Upper lobe of right lung (tissue), 1 donor: ENCODE measurements around the gene KRTAP17-1. TPM values are rescaled to one million over a fixed set of nuclear protein-coding genes. Genes with fewer than 3 reads are reported as not detected.

Source experiments
- ATAC-seq: fragments of 200-7000 bp; cut with Tn5 transposase; one replicate; pipeline ENCODE4 v1.9.1; 2020; ENCODE audit warnings: mild to moderate bottlenecking, moderate library complexity
- DNase-seq: peaks from one replicate; pipeline ENCODE4 v3.0.0-alpha.2; 2020
- H3K27ac ChIP-seq: fragments of 200-600 bp; one replicate; pipeline ENCODE4 v1.8.0; 2022
- H3K27me3 ChIP-seq: fragments of 200-600 bp; one replicate; pipeline ENCODE4 v1.8.0; 2022; ENCODE audit warnings: mild to moderate bottlenecking
- H3K36me3 ChIP-seq: fragments of 200-600 bp; one replicate; pipeline ENCODE4 v1.8.0; 2022
- H3K4me1 ChIP-seq: fragments of 200-600 bp; one replicate; pipeline ENCODE4 v1.8.0; 2022
- H3K4me3 ChIP-seq: fragments of 200-600 bp; one replicate; pipeline ENCODE4 v1.8.0; 2022; ENCODE audit warnings: mild to moderate bottlenecking
- H3K9me3 ChIP-seq: fragments of 200-600 bp; one replicate; pipeline ENCODE4 v1.8.0; 2022
- CTCF ChIP-seq: fragments of 200-600 bp; IDR thresholded peaks from one replicate; pipeline ENCODE4 v1.8.0; 2022; ENCODE audit warnings: antibody characterized with exemption
- intact Hi-C: fragments of 100-400 bp; cut with DNase I; formaldehyde crosslinking; loops from one replicate; pipeline ENCODE4 v1.11.0; 2022
- long read RNA-seq: library from polyadenylated mRNA; unstranded; transcript quantifications from one replicate; pipeline ENCODE4 v2.0.0, GENCODE V29; 2021
- total RNA-seq: library from RNA; stranded (reverse); fragmentation: NEBNext Ultra II Directional; extraction: Animal tissue kit (Norgen Biotek cat#: 25700); gene quantifications from one replicate; pipeline ENCODE4 v1.2.1, GENCODE V29; 2021
- donor health status: DM: no; HTN: yes; CAD: no; lungs with severe emphysema.

The KRTAP17-1 gene
- not detected for total RNA-seq
- long read RNA-seq = 0 reads

- intact Hi-C loops = no loop called here
- H3K9me3 ChIP-seq = no peaks in the 10 kb centered on the region
- TF ChIP-seq CTCF = no peak
- no peak for DNase-seq
- ATAC-seq = no peak
- H3K27ac ChIP-seq = no peak within 1 kb of the TSS
- H3K4me1 ChIP-seq = no peaks in the 10 kb centered on the region
- no peaks in the 10 kb centered on the region for H3K36me3 ChIP-seq
- H3K4me3 ChIP-seq = no peak within 1 kb of the TSS
- H3K27me3 ChIP-seq = no peaks in the 10 kb centered on the region
These were observed at the start of gene KRTAP17-1 for GRCh38 chr17:41315204-41315794. Gene KRTAP17-1, minus strand, starts transcription at chr17:41315710. Its CDS starts 60 bp downstream, at chr17:41315650.

GRCh38 chr17:41363881-41364280 lies 48.4 kb upstream of the KRTAP17-1 start:
- no peak for TF ChIP-seq CTCF
- H3K4me3 ChIP-seq = no peak overlapping the region
- no peak for ATAC-seq
- H3K4me1 ChIP-seq = no peaks in the 10 kb centered on the region
- no peaks in the 10 kb centered on the region for H3K27me3 ChIP-seq
- no peak for DNase-seq
- intact Hi-C loops = no loop called here
- no peak overlapping the region for H3K27ac ChIP-seq
- H3K9me3 ChIP-seq = no peaks in the 10 kb centered on the region
- H3K36me3 ChIP-seq = no peaks in the 10 kb centered on the region

- intact Hi-C loops = no loop called here
- H3K27me3 ChIP-seq = no peaks in the 10 kb centered on the region
- H3K27ac ChIP-seq = no peak overlapping the region
- TF ChIP-seq CTCF = no peak
- H3K4me1 ChIP-seq = no peaks in the 10 kb centered on the region
- no peaks in the 10 kb centered on the region for H3K36me3 ChIP-seq
- no peak for ATAC-seq
- DNase-seq = no peak
- no peak overlapping the region for H3K4me3 ChIP-seq
- H3K9me3 ChIP-seq = no peaks in the 10 kb centered on the region
These were observed 44.9 kb upstream of the KRTAP17-1 start for GRCh38 chr17:41360296-41360995.

- no peaks in the 10 kb centered on the region for H3K27me3 ChIP-seq
- no peak for DNase-seq
- intact Hi-C loops = no loop called here
- no peak overlapping the region for H3K27ac ChIP-seq
- no peak for TF ChIP-seq CTCF
- no peak overlapping the region for H3K4me3 ChIP-seq
- no peaks in the 10 kb centered on the region for H3K4me1 ChIP-seq
- no peak for ATAC-seq
- H3K36me3 ChIP-seq = no peaks in the 10 kb centered on the region
- H3K9me3 ChIP-seq = no peaks in the 10 kb centered on the region
These were observed 39.0 kb upstream of the KRTAP17-1 start for GRCh38 chr17:41354536-41354935.

GRCh38 chr17:41352597-41353366 lies 37.3 kb upstream of the KRTAP17-1 start:
- Histone ChIP-seq H3K27me3 (no peaks in the 10 kb centered on the region), H3K36me3 (no peaks in the 10 kb centered on the region), H3K27ac (no peak overlapping the region), H3K4me1 (no peaks in the 10 kb centered on the region), H3K9me3 (no peaks in the 10 kb centered on the region), H3K4me3 (no peak overlapping the region)
- intact Hi-C loops = no loop called here
- DNase-seq = no peak
- no peak for TF ChIP-seq CTCF
- ATAC-seq = no peak
